HEK293 (cell line): ENCODE data around the gene S100A11.
A peak's percentile ranks its signal among the peaks of the same experiment; 100 is the strongest.

Source experiments
- CTCF ChIA-PET: fragments of 350-600 bp; formaldehyde crosslinking; extraction: SDS; loops from one replicate; lab custom pipeline; 2021; ENCODE audit warnings: antibody characterized with exemption; lab: Yijun Ruan, JAX
- POLR2A ChIA-PET: fragments of 300-600 bp; formaldehyde crosslinking; extraction: SDS; loops from one replicate; lab custom pipeline; 2020; ENCODE audit warnings: antibody characterized with exemption, inconsistent platforms; lab: Yijun Ruan, JAX
- H3K27ac ChIP-seq: fragments of 200-500 bp; sonication (Bioruptor generic); 2 replicates; pipeline ENCODE4 v1.5.1; 2014; ENCODE audit warnings: low read depth, low read length, control low read depth, inconsistent platforms; ENCODE audit errors: extremely low read depth
- H3K36me3 ChIP-seq, 2 experiments: fragments of 200-500 bp in 1 of 2; sonication (Bioruptor generic) in 1 of 2; 1 replicate in 1 of 2; 2 replicates in 1 of 2; pipeline ENCODE4 v1.5.1; 2014 to 2017; ENCODE audit warnings: inconsistent platforms in 2 of 2, low read length in 2 of 2; ENCODE audit not compliant: control insufficient read depth in 2 of 2, insufficient read depth in 1 of 2
- H3K4me1 ChIP-seq: fragments of 200-500 bp; sonication (Bioruptor generic); 2 replicates; pipeline ENCODE4 v1.5.1; 2014; ENCODE audit warnings: mild to moderate bottlenecking, low read length, inconsistent platforms; ENCODE audit not compliant: control insufficient read depth, insufficient read depth
- H3K4me3 ChIP-seq: 2 replicates; pipeline ENCODE4 v1.5.1; 2011; ENCODE audit warnings: low read depth, mild to moderate bottlenecking, control low read depth, low read length, moderate library complexity
- H3K9me3 ChIP-seq: fragments of 200-500 bp; sonication (Bioruptor generic); 2 replicates; pipeline ENCODE4 v1.5.1; 2014; ENCODE audit warnings: low read depth, low read length, inconsistent platforms; ENCODE audit not compliant: control insufficient read depth, insufficient read depth
- BCL11A ChIP-seq: fragments of 450-650 bp; formaldehyde crosslinking; IDR thresholded peaks from 2 replicates; pipeline ENCODE4 v1.5.1; 2016; ENCODE audit warnings: low read depth, missing biosample characterization, missing genetic modification characterization
- FEZF1 ChIP-seq: fragments of 450-650 bp; formaldehyde crosslinking; IDR thresholded peaks from 2 replicates; pipeline ENCODE4 v1.5.1; 2016; ENCODE audit warnings: missing biosample characterization, missing genetic modification characterization
- HOXA7 ChIP-seq: sonication (generic); formaldehyde crosslinking; IDR thresholded peaks from 2 replicates; pipeline ENCODE4 v1.8.1; 2022; ENCODE audit warnings: missing genetic modification reagents, borderline replicate concordance
- KLF17 ChIP-seq: fragments of 450-650 bp; formaldehyde crosslinking; IDR thresholded peaks from 2 replicates; pipeline ENCODE4 v1.5.1; 2016; ENCODE audit warnings: missing biosample characterization, missing genetic modification characterization
- MZF1 ChIP-seq: fragments of 450-650 bp; formaldehyde crosslinking; IDR thresholded peaks from 2 replicates; pipeline ENCODE4 v1.5.1; 2017; ENCODE audit warnings: missing biosample characterization, missing genetic modification characterization, borderline replicate concordance
- SP3 ChIP-seq: fragments of 450-650 bp; formaldehyde crosslinking; IDR thresholded peaks from 2 replicates; pipeline ENCODE4 v1.5.1; 2016; ENCODE audit warnings: missing biosample characterization, missing genetic modification characterization
- ZNF112 ChIP-seq: fragments of 450-650 bp; formaldehyde crosslinking; IDR thresholded peaks from 2 replicates; pipeline ENCODE4 v1.5.0; 2017; ENCODE audit warnings: missing biosample characterization, missing genetic modification characterization
- ZNF157 ChIP-seq: fragments of 450-650 bp; formaldehyde crosslinking; IDR thresholded peaks from 2 replicates; pipeline ENCODE4 v1.5.1; 2016; ENCODE audit warnings: missing biosample characterization, missing genetic modification characterization
- ZNF501 ChIP-seq: fragments of 450-650 bp; formaldehyde crosslinking; IDR thresholded peaks from 2 replicates; pipeline ENCODE4 v1.5.1; 2016; ENCODE audit warnings: missing biosample characterization, missing genetic modification characterization
- ZNF514 ChIP-seq: fragments of 450-650 bp; formaldehyde crosslinking; IDR thresholded peaks from 2 replicates; pipeline ENCODE4 v1.5.1; 2016; ENCODE audit warnings: missing biosample characterization, missing genetic modification characterization
- ZNF549 ChIP-seq: fragments of 450-650 bp; IDR thresholded peaks from 2 replicates; pipeline ENCODE4 v1.5.1; 2018; ENCODE audit warnings: missing biosample characterization, missing genetic modification characterization, mild to moderate bottlenecking, inconsistent platforms, moderate library complexity
- ZNF561 ChIP-seq: fragments of 450-650 bp; IDR thresholded peaks from 2 replicates; pipeline ENCODE4 v1.5.1; 2018; ENCODE audit warnings: missing biosample characterization, missing genetic modification characterization, borderline replicate concordance
- ZNF768 ChIP-seq: fragments of 450-650 bp; formaldehyde crosslinking; IDR thresholded peaks from 2 replicates; pipeline ENCODE4 v1.5.1; 2018; ENCODE audit warnings: missing biosample characterization, mild to moderate bottlenecking, missing genetic modification characterization
- ZSCAN4 ChIP-seq: fragments of 450-650 bp; formaldehyde crosslinking; IDR thresholded peaks from 2 replicates; pipeline ENCODE4 v1.5.1; 2017; ENCODE audit warnings: missing biosample characterization, missing genetic modification characterization
- TF ChIP-seq, protein P1 (sequence below): fragments of 450-650 bp; IDR thresholded peaks from 2 replicates; pipeline ENCODE4 v1.5.1; 2018; ENCODE audit warnings: missing biosample characterization, mild to moderate bottlenecking, missing genetic modification characterization
- TF ChIP-seq, protein P2 (sequence below): fragments of 450-650 bp; formaldehyde crosslinking; IDR thresholded peaks from 2 replicates; pipeline ENCODE4 v1.5.1; 2016; ENCODE audit warnings: missing biosample characterization, missing genetic modification characterization
- TF ChIP-seq, protein P3 (sequence below): fragments of 450-650 bp; formaldehyde crosslinking; IDR thresholded peaks from 2 replicates; pipeline ENCODE4 v1.5.1; 2016; ENCODE audit warnings: missing biosample characterization, missing genetic modification characterization
- TF ChIP-seq, protein P4 (sequence below): fragments of 450-650 bp; formaldehyde crosslinking; IDR thresholded peaks from 2 replicates; pipeline ENCODE4 v1.5.1; 2016; ENCODE audit warnings: missing biosample characterization, missing genetic modification characterization

Gene S100A11

GRCh38 chr1:152034654-152035538 is 1.9 kb downstream of the S100A11 start (continued):
- TF ChIP-seq, protein P1, sequence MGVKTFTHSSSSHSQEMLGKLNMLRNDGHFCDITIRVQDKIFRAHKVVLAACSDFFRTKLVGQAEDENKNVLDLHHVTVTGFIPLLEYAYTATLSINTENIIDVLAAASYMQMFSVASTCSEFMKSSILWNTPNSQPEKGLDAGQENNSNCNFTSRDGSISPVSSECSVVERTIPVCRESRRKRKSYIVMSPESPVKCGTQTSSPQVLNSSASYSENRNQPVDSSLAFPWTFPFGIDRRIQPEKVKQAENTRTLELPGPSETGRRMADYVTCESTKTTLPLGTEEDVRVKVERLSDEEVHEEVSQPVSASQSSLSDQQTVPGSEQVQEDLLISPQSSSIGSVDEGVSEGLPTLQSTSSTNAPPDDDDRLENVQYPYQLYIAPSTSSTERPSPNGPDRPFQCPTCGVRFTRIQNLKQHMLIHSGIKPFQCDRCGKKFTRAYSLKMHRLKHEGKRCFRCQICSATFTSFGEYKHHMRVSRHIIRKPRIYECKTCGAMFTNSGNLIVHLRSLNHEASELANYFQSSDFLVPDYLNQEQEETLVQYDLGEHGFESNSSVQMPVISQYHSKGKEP (tag by site-specific recombination) = peak; percentile 49; the same call in 1 of the 2 replicates
- TF ChIP-seq ZNF514 (tag by site-specific recombination) = no peak
- no peak for TF ChIP-seq ZNF549 (tag by site-specific recombination)
- TF ChIP-seq, protein P2, sequence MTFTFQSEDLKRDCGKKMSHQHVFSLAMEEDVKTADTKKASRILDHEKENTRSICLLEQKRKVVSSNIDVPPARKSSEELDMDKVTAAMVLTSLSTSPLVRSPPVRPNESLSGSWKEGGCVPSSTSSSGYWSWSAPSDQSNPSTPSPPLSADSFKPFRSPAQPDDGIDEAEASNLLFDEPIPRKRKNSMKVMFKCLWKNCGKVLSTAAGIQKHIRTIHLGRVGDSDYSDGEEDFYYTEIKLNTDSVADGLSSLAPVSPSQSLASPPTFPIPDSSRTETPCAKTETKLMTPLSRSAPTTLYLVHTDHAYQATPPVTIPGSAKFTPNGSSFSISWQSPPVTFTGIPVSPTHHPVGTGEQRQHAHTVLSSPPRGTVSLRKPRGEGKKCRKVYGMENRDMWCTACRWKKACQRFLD = no peak
- TF ChIP-seq HOXA7 = no peak
- TF ChIP-seq ZNF157 (tag by site-specific recombination) = no peak
- no peak for TF ChIP-seq ZNF112 (tag by site-specific recombination)
- TF ChIP-seq FEZF1 (tag by site-specific recombination) = no peak
- TF ChIP-seq, protein P3, sequence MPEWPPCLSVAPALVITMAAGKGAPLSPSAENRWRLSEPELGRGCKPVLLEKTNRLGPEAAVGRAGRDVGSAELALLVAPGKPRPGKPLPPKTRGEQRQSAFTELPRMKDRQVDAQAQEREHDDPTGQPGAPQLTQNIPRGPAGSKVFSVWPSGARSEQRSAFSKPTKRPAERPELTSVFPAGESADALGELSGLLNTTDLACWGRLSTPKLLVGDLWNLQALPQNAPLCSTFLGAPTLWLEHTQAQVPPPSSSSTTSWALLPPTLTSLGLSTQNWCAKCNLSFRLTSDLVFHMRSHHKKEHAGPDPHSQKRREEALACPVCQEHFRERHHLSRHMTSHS (tag by site-specific recombination) = no peak
- no peak for TF ChIP-seq BCL11A (tag by site-specific recombination)
- TF ChIP-seq MZF1 (tag by site-specific recombination) = no peak
- TF ChIP-seq, protein P4, sequence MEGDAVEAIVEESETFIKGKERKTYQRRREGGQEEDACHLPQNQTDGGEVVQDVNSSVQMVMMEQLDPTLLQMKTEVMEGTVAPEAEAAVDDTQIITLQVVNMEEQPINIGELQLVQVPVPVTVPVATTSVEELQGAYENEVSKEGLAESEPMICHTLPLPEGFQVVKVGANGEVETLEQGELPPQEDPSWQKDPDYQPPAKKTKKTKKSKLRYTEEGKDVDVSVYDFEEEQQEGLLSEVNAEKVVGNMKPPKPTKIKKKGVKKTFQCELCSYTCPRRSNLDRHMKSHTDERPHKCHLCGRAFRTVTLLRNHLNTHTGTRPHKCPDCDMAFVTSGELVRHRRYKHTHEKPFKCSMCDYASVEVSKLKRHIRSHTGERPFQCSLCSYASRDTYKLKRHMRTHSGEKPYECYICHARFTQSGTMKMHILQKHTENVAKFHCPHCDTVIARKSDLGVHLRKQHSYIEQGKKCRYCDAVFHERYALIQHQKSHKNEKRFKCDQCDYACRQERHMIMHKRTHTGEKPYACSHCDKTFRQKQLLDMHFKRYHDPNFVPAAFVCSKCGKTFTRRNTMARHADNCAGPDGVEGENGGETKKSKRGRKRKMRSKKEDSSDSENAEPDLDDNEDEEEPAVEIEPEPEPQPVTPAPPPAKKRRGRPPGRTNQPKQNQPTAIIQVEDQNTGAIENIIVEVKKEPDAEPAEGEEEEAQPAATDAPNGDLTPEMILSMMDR (tag by site-specific recombination) = peak; percentile 43

GRCh38 chr1:152034324-152034653 is 2.5 kb downstream of the S100A11 start:
- peak overlapping the region; percentile 3; the same call in 1 of the 2 replicates for H3K4me3 ChIP-seq
- H3K9me3 ChIP-seq = no peaks in the 10 kb centered on the region
- H3K4me1 ChIP-seq = no peaks in the 10 kb centered on the region; the same call in 1 of the 2 replicates
- POLR2A ChIA-PET = interaction anchor here (1.0 to 4.3 kb wide), 3 partner anchors 13 to 128 kb away, joined by 3 to 68 read pairs (median 3); no protein-coding TSS in a partner anchor
- TF ChIP-seq ZNF501 = no peak
- TF ChIP-seq, protein P4 (tag by site-specific recombination) = no peak
- 0 out of 2 replicates have a peak, but pooled peaks have one; percentile 27 for TF ChIP-seq SP3 (tag by site-specific recombination)
- no peak for TF ChIP-seq ZSCAN4 (tag by site-specific recombination)
- TF ChIP-seq KLF17 (tag by site-specific recombination) = no peak
- TF ChIP-seq, protein P1 (tag by site-specific recombination) = no peak
- TF ChIP-seq ZNF561 = 0 out of 2 replicates have a peak, but pooled peaks have one; percentile 72
- no peak for TF ChIP-seq ZNF768 (tag by site-specific recombination)
- CTCF ChIA-PET = interaction anchor here (0.5 to 4.0 kb wide), 23 partner anchors 11 to 1475 kb away, joined by 3 to 44 read pairs (median 4); no protein-coding TSS in a partner anchor
- H3K27ac ChIP-seq = peak overlapping the region; percentile 78; the same call in 1 of the 2 replicates
- peaks cover 0 to 27% of the 10 kb centered on the region in 2 experiments; a peak in 1 of 3 replicates for H3K36me3 ChIP-seq
